ENCODE results near the gene GINS2. TPM values are rescaled to one million over a fixed set of nuclear protein-coding genes. Genes with fewer than 3 reads are reported as not detected.

Gene GINS2
- total RNA-seq, 4 donors from 2014 or later: 2.0 to 10.4 TPM; not detected in 2

GRCh38 chr16:85698459-85698891 lies 9.7 kb upstream of the GINS2 start:
- H3K27me3 ChIP-seq: no peaks in the 10 kb centered on the region
- no peak overlapping the region for H3K4me3 ChIP-seq
- no peaks in the 10 kb centered on the region for H3K9me3 ChIP-seq
- no peaks in the 10 kb centered on the region for H3K36me3 ChIP-seq
- DNase-seq: no peak
- H3K27ac ChIP-seq: no peak overlapping the region
- intact Hi-C loops (cut with DNase I; ENCODE audit: low total_unique reads): no loop called here
- TF ChIP-seq CTCF (IDR thresholded peaks at IDR 0.05) (no peak), POLR2A (IDR thresholded peaks at IDR 0.05) (no peak)
- H3K4me1 ChIP-seq: no peaks in the 10 kb centered on the region

GRCh38 chr16:85697431-85697830 lies 8.7 kb upstream of the GINS2 start:
- TF ChIP-seq POLR2A (IDR thresholded peaks at IDR 0.05) (no peak), CTCF (IDR thresholded peaks at IDR 0.05) (no peak)
- Histone ChIP-seq H3K4me1 (no peaks in the 10 kb centered on the region), H3K4me3 (no peak overlapping the region), H3K9me3 (no peaks in the 10 kb centered on the region), H3K36me3 (no peaks in the 10 kb centered on the region), H3K27ac (no peak overlapping the region), H3K27me3 (no peaks in the 10 kb centered on the region)
- intact Hi-C loops (cut with DNase I; ENCODE audit: low total_unique reads): no loop called here
- no peak for DNase-seq

- no peak for DNase-seq
- Histone ChIP-seq H3K4me1 (no peaks in the 10 kb centered on the region), H3K27ac (no peak overlapping the region), H3K27me3 (no peaks in the 10 kb centered on the region), H3K36me3 (no peaks in the 10 kb centered on the region), H3K4me3 (no peak overlapping the region), H3K9me3 (no peaks in the 10 kb centered on the region)
- TF ChIP-seq CTCF (IDR thresholded peaks at IDR 0.05) (no peak), POLR2A (IDR thresholded peaks at IDR 0.05) (no peak)
- intact Hi-C loops (cut with DNase I; ENCODE audit: low total_unique reads): no loop called here
Measured at GRCh38 chr16:85696781-85697180, 8.0 kb upstream of the GINS2 start.

- DNase-seq: no peak
- no peaks in the 10 kb centered on the region for H3K4me1 ChIP-seq
- H3K9me3 ChIP-seq: no peaks in the 10 kb centered on the region
- no peaks in the 10 kb centered on the region for H3K36me3 ChIP-seq
- H3K27me3 ChIP-seq: no peaks in the 10 kb centered on the region
- no peak overlapping the region for H3K27ac ChIP-seq
- H3K4me3 ChIP-seq: no peak overlapping the region
- intact Hi-C loops (cut with DNase I; ENCODE audit: low total_unique reads): no loop called here
- TF ChIP-seq CTCF (IDR thresholded peaks at IDR 0.05): no peak
- TF ChIP-seq POLR2A (IDR thresholded peaks at IDR 0.05): no peak
Measured at GRCh38 chr16:85695196-85696128, 6.7 kb upstream of the GINS2 start.

GRCh38 chr16:85690469-85691064 lies 1.8 kb upstream of the GINS2 start:
- TF ChIP-seq CTCF (IDR thresholded peaks at IDR 0.05) (no peak), POLR2A (IDR thresholded peaks at IDR 0.05) (no peak)
- no peak for DNase-seq

More at GRCh38 chr16:85690469-85691064, 1.8 kb upstream of the GINS2 start:
- no peaks in the 10 kb centered on the region for H3K9me3 ChIP-seq
- no peak overlapping the region for H3K27ac ChIP-seq
- H3K36me3 ChIP-seq: no peaks in the 10 kb centered on the region
- H3K4me3 ChIP-seq: no peak overlapping the region
- H3K27me3 ChIP-seq: no peaks in the 10 kb centered on the region
- intact Hi-C loops (cut with DNase I; ENCODE audit: low total_unique reads): no loop called here
- H3K4me1 ChIP-seq: peaks cover 0 to 4% of the 10 kb centered on the region in 2 donors
